ENCODE results near the gene FASTK. TPM values are rescaled to one million over a fixed set of nuclear protein-coding genes. Genes with fewer than 3 reads are reported as not detected.

The FASTK gene
- total RNA-seq, 1 donor from 2014 or later = 22.4 TPM

GRCh38 chr7:151065516-151065915 is 15.1 kb downstream of the FASTK start:
- no peaks in the 10 kb centered on the region for H3K36me3 ChIP-seq
- no peak for DNase-seq (ENCODE audit: low spot score)
- no peak overlapping the region for H3K9ac ChIP-seq
- Mint-ChIP-seq H3K4me1 (peaks cover 17% of the 10 kb centered on the region), H3K27me3 (ENCODE audit: insufficient read depth, low read depth) (peaks cover 8% of the 10 kb centered on the region), H3K9me3 (no peaks in the 10 kb centered on the region), H3K27ac (no peak overlapping the region), H3K36me3 (peaks cover 8% of the 10 kb centered on the region), H3K4me3 (peak overlapping the region; percentile 57)
- peaks cover 48% of the 10 kb centered on the region for H4K20me1 ChIP-seq (ENCODE audit: low read depth)
- H3K27ac ChIP-seq = no peak overlapping the region
- H3K79me2 ChIP-seq (ENCODE audit: low read depth) = peaks cover 5% of the 10 kb centered on the region
- TF ChIP-seq EZH2 (IDR thresholded peaks at IDR 0.05) (no peak), CTCF (IDR thresholded peaks at IDR 0.05) (no peak)
- H3K4me2 ChIP-seq = no peak overlapping the region
- H3K27me3 ChIP-seq = peaks cover 19% of the 10 kb centered on the region
- peaks cover 27% of the 10 kb centered on the region for H3F3A ChIP-seq (ENCODE audit: low read depth)
- no peak overlapping the region for H3K4me3 ChIP-seq
- H2AFZ ChIP-seq (replicated peaks) = no peak overlapping the region
- no peaks in the 10 kb centered on the region for H3K9me3 ChIP-seq (ENCODE audit: low read depth)
- peaks cover 24% of the 10 kb centered on the region for H3K4me1 ChIP-seq

- H3K36me3 Mint-ChIP-seq = peaks cover 8% of the 10 kb centered on the region
- no peak for DNase-seq (ENCODE audit: low spot score)
- Histone ChIP-seq H3K4me2 (no peak overlapping the region), H4K20me1 (ENCODE audit: low read depth) (peaks cover 51% of the 10 kb centered on the region), H3K79me2 (ENCODE audit: low read depth) (peaks cover 7% of the 10 kb centered on the region), H3F3A (ENCODE audit: low read depth) (peaks cover 33% of the 10 kb centered on the region), H3K9ac (no peak overlapping the region), H3K27me3 (peaks cover 19% of the 10 kb centered on the region), H3K4me1 (peaks cover 27% of the 10 kb centered on the region), H3K4me3 (no peak overlapping the region), H3K9me3 (ENCODE audit: low read depth) (no peaks in the 10 kb centered on the region), H3K36me3 (no peaks in the 10 kb centered on the region), H2AFZ (replicated peaks) (no peak overlapping the region), H3K27ac (no peak overlapping the region)
- peaks cover 22% of the 10 kb centered on the region for H3K4me1 Mint-ChIP-seq
- no peaks in the 10 kb centered on the region for H3K9me3 Mint-ChIP-seq
- TF ChIP-seq CTCF (IDR thresholded peaks at IDR 0.05) (no peak), EZH2 (IDR thresholded peaks at IDR 0.05) (no peak), EZH2phosphoT487 (IDR thresholded peaks at IDR 0.05) (no peak)
- no peak overlapping the region for H3K4me3 Mint-ChIP-seq
- H3K27ac Mint-ChIP-seq = no peak overlapping the region
- peaks cover 9% of the 10 kb centered on the region for H3K27me3 Mint-ChIP-seq (ENCODE audit: insufficient read depth, low read depth)
These were observed 15.6 kb downstream of the FASTK start for GRCh38 chr7:151064993-151065392.

- no peak for DNase-seq (ENCODE audit: low spot score)
- H3K9me3 ChIP-seq (ENCODE audit: low read depth) = no peaks in the 10 kb centered on the region
- H3K27ac ChIP-seq = no peak overlapping the region
- peaks cover 19% of the 10 kb centered on the region for H3K27me3 ChIP-seq
- Mint-ChIP-seq H3K9me3 (no peaks in the 10 kb centered on the region), H3K27me3 (ENCODE audit: insufficient read depth, low read depth) (peaks cover 9% of the 10 kb centered on the region), H3K4me1 (peaks cover 22% of the 10 kb centered on the region), H3K27ac (no peak overlapping the region), H3K4me3 (no peak overlapping the region), H3K36me3 (peaks cover 8% of the 10 kb centered on the region)
- H2AFZ ChIP-seq (replicated peaks) = no peak overlapping the region
- H3K9ac ChIP-seq = no peak overlapping the region
- H3K4me3 ChIP-seq = no peak overlapping the region
- no peak overlapping the region for H3K4me2 ChIP-seq
- H3F3A ChIP-seq (ENCODE audit: low read depth) = peaks cover 35% of the 10 kb centered on the region
- H3K36me3 ChIP-seq = no peaks in the 10 kb centered on the region
- TF ChIP-seq EZH2phosphoT487 (IDR thresholded peaks at IDR 0.05) (no peak), CTCF (IDR thresholded peaks at IDR 0.05) (no peak), EZH2 (IDR thresholded peaks at IDR 0.05) (no peak)
- H4K20me1 ChIP-seq (ENCODE audit: low read depth) = peaks cover 51% of the 10 kb centered on the region
- peaks cover 27% of the 10 kb centered on the region for H3K4me1 ChIP-seq
- peaks cover 7% of the 10 kb centered on the region for H3K79me2 ChIP-seq (ENCODE audit: low read depth)
These were observed 16.2 kb downstream of the FASTK start for GRCh38 chr7:151064454-151064853.
